C4-2B (cell line): Measurements from ENCODE around the gene GRIA4.

Experiments used
- H3K27ac ChIP-seq: fragments of 450-650 bp; 2 replicates; pipeline ENCODE4 v1.5.1; 2017
- ZFX ChIP-seq: fragments of 450-650 bp; IDR thresholded peaks from 2 replicates; pipeline ENCODE4 v1.6.1; 2017
- TF ChIP-seq, protein P1 (sequence below): fragments of 450-650 bp; conservative IDR thresholded peaks from 2 replicates; pipeline ENCODE4 v1.5.1; 2017; ENCODE audit warnings: mild to moderate bottlenecking

Gene GRIA4

DNA sequence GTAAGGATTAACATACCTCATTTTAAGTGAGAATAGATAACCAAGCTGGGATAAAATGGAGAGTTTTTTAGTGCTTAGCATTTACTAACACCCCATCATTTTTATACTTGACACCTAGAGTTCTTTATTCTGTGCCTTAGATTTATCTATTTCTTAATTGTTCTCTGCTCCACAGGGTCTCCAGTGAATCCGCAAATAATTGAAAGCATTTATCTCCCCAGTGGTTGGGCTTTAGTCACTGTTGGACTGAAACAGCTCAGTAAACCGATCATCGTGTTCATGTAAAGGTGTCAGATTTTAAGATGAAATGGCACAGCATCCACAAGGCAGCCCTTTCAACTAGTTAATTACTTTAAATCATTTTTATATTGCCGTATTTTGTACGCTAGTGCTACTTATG is 17.8 kb upstream of the GRIA4 start:
- no peak overlapping the region for H3K27ac ChIP-seq
- TF ChIP-seq, protein P1, sequence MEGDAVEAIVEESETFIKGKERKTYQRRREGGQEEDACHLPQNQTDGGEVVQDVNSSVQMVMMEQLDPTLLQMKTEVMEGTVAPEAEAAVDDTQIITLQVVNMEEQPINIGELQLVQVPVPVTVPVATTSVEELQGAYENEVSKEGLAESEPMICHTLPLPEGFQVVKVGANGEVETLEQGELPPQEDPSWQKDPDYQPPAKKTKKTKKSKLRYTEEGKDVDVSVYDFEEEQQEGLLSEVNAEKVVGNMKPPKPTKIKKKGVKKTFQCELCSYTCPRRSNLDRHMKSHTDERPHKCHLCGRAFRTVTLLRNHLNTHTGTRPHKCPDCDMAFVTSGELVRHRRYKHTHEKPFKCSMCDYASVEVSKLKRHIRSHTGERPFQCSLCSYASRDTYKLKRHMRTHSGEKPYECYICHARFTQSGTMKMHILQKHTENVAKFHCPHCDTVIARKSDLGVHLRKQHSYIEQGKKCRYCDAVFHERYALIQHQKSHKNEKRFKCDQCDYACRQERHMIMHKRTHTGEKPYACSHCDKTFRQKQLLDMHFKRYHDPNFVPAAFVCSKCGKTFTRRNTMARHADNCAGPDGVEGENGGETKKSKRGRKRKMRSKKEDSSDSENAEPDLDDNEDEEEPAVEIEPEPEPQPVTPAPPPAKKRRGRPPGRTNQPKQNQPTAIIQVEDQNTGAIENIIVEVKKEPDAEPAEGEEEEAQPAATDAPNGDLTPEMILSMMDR = no peak
- TF ChIP-seq ZFX = no peak

DNA sequence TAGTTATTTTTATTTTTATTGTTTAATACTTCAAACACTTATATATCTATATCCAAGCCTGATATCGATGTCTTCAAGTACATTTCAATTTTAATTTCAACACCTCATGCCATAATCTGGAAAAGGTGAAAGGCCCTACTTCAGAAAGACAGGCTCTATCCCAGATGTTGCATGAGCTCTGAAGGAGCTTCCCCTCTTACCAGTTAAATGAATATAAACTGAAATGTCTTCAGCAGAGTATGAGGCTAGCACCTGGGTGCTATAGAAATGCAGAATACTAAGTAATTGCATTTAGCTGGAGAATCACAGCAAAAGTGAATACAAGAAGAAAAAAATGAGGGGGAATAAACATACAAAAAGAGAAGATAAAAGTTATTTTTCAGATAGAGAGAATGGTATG is 11.5 kb upstream of the GRIA4 start:
- no peak overlapping the region for H3K27ac ChIP-seq
- no peak for TF ChIP-seq ZFX
- TF ChIP-seq, protein P1 = no peak

DNA sequence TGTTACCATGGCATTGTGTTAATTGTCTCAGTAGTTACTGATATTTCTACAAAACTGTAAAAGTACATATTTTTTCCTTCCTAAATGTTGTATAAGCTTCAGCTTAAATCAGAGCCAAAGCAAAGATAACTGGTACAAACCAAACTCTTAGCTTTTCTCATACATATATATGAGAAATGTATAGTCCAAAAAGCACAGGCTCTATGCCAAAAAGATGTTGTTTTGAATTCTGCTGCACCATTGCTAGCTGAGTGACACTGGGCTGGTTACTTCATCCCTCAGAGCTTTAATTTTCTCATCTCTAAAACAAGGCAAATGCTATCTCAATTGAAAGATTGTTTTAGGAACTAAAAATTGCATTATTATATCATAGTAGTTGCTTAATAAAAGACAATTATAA is 6.7 kb upstream of the GRIA4 start:
- no peak overlapping the region for H3K27ac ChIP-seq

DNA sequence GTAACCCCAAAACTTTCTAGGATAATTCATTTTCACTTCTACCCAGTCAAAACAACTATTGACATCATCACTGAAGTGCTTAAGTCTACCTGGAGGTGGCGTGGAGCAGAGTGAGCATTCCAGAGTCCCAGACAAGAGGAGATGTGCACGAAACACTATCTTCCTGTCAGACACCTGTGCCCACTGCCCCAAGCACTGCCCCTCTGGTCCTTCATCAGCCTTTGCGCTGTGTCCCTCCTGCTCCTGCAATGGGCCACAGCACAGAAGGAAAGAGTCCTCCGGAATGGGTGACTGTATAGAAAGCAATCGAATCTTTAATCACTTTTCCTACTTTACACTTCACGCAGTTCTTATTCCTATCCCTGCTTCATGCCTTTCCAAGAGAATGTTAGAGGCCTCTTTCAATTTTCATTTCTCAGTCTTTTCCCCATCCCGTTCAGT is 512 bp upstream of the GRIA4 start:
- TF ChIP-seq, protein P1 = peak; percentile 69
- TF ChIP-seq ZFX = no peak
- no peak overlapping the region for H3K27ac ChIP-seq

More for the DNA sequence above, 6.7 kb upstream of the GRIA4 start:
- no peak for TF ChIP-seq ZFX
- TF ChIP-seq, protein P1 = no peak

DNA sequence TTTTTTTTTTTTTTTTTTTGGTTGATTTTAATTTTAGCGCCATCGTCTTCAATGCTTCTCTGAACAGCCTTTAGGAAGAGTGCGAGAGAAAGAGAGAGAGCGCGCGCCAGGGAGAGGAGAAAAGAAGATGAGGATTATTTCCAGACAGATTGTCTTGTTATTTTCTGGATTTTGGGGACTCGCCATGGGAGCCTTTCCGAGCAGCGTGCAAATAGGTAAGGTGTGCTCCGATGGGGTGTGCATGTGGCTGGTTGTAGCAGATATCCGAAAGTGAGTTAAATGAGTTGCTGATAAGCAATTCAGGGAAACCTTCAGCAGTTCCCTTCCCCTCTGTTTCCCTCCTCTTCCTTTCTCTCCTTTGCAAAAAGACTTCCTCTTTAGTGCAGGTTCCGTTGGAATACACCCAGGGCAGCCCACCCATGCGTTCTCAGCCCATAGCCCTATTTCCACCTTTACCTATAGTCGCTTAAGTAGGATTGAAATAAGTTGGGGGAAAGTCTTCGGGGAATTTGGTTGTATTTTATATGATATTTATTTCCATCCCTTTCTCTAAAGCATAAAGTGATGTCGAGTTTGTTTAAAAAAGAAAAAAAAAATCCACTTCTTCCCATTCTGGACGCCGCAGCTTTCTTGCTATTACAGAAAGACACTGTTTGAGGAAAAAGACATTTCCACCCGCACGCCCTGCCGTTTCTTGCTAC is 1.1 kb downstream of the GRIA4 start:
- TF ChIP-seq, protein P1 = no peak
- no peak for TF ChIP-seq ZFX
- no peak overlapping the region for H3K27ac ChIP-seq

DNA sequence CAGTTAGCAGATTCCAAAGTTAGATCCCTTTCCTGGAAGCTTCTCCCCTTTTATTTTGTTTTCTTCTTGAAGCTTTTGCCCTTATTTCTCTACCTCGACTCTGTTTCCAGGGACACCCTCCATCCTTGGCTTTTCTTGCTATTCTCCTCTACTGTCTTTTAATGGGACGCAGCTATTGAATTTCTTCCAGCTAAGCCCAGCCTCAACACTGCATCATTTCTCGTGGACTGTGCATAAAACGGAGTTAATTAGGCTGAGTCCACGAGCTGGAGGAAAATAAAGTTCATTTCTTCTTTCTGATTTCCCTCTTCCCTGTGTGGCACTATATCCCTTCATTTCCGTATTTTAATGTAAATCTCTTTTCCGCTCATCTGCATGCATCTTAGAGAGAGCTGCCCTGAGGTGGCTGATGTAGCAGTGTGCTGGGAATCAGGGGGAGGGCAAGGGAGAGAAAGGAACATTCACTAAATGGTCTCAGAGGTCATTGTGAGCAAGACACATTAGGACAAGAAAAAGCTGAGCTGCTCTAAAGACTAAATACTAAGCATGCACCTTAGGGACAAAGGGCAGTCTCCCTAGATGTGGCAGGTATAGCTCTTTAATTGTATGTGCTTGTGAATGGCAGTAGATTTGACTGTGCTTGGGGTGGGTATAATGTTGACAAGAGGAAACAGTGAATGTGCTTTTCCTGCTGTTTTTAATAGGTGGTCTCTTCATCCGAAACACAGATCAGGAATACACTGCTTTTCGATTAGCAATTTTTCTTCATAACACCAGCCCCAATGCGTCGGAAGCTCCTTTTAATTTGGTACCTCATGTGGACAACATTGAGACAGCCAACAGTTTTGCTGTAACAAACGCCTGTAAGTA is 1.9 kb downstream of the GRIA4 start:
- H3K27ac ChIP-seq = no peak overlapping the region

More for the DNA sequence above, 1.9 kb downstream of the GRIA4 start:
- TF ChIP-seq, protein P1 = no peak
- no peak for TF ChIP-seq ZFX
